Stimulated activated CD4-positive, alpha-beta T cell treated with anti-CD3 and anti-CD28 coated beads, Interleukin-4, amount 100 ng/mL, for 1 hour (primary cell): Measurements from ENCODE around the gene HSPA1B.
"Not testable (repeated sequence)": the region's sequence is repeated elsewhere in the genome, so short reads cannot be mapped to it uniquely, and the experiment has no call there.

ENCODE experiments used
- DNase-seq: peaks from one replicate; pipeline ENCODE4 v3.0.0-alpha.2; 2020

The HSPA1B gene

DNA sequence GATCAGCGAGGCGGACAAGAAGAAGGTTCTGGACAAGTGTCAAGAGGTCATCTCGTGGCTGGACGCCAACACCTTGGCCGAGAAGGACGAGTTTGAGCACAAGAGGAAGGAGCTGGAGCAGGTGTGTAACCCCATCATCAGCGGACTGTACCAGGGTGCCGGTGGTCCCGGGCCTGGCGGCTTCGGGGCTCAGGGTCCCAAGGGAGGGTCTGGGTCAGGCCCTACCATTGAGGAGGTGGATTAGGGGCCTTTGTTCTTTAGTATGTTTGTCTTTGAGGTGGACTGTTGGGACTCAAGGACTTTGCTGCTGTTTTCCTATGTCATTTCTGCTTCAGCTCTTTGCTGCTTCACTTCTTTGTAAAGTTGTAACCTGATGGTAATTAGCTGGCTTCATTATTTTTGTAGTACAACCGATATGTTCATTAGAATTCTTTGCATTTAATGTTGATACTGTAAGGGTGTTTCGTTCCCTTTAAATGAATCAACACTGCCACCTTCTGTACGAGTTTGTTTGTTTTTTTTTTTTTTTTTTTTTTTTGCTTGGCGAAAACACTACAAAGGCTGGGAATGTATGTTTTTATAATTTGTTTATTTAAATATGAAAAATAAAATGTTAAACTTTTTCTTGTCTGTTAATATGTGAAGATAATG lies 2.2 kb downstream of the HSPA1B start:
- DNase-seq = no peak

DNA sequence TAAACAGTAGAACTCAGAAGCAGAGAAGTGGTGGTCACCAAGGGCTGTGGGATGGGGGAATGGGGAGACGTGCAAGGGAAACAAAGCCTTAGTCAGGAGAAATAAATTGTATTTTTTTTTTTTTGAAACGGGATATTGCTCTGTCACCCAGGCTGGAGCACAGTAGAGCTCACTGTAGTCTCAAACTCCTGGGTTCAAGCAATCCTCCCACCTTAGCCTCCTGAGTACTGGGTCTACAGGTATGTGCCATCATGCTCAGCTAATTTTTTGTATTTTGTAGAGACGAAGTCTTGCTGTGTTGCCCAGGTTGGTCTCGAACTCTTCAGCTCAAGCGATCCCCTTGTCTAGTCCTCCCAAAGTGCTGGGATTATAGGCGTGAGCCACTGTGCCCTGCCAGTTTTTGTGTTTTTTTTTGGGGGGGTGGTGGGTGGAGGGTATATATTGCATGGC lies 3.4 kb downstream of the HSPA1B start:
- DNase-seq = no peak

DNA sequence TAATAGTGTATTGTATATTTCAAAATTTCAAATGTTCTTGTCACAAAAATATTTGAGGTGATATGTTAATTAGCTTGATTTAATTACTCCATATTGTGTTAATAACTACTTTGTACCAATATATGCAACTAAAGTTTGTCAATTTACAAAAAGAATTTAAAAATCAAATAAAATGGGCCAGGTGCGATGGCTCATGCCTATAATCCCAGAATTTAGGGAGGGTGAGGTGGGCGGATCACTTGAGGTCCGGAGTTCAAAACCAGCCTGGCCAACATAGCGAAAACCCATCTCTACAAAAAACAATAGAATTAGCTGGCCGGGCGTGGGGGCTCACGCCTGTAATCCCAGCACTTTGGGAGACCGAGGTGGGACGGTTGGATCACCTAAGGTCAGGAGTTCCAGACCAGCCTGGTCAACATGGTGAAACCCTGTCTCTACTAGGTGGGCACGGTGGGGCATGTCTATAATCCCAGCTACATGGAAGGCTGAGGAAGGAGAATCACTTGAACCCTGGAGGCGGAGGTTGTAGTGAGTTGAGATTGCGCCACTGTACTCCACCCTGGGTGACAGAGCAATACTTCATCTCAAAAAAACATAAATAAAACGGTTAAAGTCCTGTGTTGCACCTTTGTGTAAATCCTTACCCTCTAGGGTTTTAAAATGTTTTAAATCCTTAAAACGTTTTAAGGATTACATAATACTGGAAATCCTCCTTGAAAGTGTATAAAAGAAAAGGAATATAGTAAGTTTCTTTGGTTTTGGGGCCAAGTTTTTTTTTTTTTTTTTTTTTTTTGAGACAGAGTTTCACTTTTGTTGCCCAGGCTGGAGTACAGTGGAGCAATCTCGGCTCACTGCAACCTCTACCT lies 4.0 kb downstream of the HSPA1B start:
- DNase-seq = no peak

DNA sequence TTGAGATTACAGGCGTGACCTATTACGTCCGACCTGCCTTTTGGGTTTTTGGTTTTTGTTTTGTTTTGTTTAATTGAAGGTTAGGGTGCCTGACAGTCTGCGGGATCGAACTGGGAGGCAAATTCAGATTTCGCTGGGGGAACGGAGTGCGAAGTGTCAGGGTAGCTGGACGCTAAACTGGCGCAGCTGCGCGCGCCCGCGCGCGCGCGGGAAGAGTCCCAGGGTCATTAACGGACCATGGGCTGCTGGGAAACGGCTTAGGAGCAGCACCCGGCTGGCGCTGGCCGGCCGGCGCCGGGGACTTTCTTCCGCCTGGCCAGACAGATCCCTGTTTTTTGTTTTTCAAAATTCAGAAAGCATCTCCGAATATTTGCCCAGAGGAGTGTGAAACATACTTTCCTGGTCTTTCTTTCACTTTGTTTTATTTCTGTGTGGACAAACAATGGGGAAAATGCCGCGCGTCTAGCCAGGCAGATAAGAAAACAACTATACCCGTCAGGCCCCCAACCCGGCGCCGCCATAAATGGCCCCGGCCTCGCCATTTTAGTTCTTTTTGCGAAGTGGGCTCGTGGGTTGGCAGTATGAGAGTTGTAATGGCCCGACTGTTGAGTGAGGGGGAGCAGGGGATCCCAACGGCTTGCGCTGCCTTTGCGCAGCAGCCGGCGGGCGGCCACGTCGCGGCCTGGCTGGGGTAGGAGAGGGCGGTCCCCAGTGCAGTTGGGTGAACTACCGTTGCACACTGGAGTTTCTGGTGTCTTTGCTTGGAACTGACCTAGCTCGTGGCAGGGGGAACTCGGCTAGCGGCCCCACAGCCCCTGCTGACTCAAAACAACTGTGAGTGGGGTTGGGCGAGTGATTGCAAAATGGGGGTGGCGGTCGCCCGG lies 7.1 kb downstream of the HSPA1B start:
- peak; percentile 80 for DNase-seq

DNA sequence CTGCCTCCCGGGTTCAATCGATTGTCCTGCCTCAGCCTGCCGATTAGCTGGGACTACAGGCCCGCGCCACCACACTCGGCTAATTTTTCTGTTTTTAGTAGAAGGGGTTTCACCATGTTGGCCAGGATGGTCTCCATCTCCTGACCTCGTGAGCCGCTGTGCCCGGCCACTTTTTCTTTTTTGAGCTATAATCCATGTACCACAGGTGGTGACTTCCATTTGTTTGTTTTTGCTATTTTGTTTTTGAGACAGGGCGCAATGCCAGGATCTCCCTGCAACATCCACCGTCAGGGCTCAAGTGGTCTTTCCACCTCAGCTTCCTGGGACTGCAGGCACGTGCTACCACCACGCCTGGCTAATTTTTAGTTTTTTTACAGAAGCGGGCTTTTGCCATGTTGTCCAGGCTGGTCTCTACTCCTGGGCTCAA lies 8.5 kb downstream of the HSPA1B start:
- no peak for DNase-seq

DNA sequence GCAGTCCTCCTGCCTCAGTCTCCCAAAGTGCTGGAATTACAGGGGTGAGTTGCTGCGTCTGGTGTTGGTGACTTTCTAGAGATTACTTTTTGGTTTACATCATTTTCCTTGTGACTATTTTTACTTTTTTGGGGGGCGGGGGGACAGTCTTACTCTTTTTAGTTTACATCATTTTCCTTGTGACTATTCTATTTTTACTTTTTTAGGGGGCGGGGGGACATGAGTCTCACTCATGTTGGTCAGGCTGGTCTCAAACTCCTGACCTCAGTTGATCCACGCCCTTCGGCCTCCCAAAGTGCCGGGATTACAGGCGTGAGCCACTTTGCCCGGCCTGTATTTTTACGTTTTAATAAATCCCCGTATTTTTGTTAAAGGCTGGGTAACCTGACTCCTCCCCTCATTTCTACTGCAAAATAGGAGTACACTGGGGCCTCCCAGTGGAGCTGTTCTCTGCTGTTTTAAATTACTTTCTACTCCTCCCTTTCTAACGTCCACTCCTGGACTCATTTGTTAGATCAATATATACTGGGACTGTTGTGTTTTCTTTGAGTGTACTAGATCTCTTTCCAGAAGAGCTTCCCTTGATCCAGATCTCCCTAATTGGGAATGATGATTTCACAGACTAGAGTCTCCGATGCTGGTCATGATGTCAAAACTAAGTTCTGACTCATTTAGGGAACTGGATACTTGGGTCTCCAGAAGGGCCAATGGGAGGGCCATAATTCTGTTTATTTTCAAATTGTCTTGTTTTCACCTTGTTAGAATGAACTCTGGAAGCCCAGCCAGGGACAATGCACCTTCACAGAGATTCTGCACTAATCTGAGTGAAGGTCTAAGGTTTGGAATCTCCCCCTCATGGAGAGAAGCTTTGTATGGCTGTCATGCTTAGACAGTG lies 9.2 kb downstream of the HSPA1B start:
- DNase-seq = no peak

DNA sequence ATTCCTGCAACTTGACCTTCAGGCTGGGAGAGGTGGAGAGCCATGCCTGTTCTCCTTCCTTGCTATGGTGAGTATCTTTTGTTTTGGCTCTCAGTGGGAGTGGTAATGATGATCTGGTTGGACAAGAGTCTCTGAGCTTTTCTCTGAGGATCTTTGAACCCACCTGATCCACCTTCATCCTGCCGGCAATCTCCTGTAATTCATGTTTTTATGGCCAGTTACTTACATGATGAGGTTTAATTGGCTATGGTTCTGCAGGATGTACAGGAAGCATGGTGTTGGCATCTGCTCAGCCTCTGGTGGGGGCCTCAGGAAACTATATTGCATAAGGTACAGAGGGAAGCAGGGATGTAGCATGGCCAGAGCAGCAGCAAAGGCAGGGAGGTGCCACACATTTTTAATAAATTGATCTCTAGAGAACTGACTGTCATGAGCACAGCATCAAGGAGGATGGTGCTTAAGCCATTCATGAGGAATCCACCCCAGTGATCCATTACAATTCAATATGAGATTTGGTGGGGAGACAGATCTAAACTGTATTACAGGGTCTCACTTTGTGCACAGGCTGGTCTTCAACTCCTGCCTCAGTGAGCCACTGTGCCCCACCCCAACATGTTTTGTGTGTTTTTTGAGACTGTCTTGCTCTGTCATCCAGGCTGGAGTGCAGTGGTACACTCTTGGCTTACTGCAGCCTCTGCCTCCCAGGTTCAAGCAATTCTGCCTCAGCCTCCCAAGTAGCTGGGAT lies 10.0 kb downstream of the HSPA1B start:
- DNase-seq = no peak

DNA sequence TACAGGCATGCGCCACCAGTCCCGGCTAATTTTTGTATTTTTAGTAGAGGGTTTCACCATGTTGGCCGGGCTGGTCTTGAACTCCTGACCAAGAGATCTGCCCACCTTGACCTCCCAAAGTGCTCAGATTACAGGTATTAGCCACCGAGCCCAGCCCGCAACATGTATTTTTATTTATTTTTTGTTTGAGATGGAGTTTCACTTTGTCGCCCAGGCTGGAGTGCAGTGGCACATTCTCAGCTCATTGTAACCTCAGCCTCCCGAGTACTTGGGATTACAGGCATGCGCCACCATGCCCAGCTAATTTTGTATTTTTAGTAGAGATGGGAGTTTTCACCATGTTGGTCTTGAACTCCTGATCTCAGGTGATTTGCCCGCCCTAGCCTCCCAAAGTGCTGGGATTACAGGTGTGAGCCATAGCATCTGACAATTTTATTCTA lies 10.6 kb downstream of the HSPA1B start:
- not testable (repeated sequence) for DNase-seq

DNA sequence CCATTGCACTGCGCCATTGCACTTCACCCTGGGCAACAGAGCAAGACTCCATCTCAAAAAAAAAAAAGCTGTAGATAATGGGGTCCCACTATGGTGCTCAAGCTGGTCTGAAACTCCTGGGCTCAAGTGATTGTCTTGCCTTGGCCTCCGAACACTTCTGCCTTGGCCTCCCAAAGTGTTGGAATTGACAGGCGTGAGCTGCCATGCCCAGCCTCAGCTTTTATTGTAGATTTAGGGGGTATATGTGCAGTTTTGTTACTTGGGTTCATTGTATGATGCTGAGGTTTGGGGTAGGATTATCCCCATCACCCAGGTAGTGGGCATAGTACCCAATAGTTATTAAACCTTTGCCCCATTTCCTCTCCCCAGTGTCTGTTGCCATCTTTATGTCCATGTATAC lies 11.4 kb downstream of the HSPA1B start:
- no peak for DNase-seq

DNA sequence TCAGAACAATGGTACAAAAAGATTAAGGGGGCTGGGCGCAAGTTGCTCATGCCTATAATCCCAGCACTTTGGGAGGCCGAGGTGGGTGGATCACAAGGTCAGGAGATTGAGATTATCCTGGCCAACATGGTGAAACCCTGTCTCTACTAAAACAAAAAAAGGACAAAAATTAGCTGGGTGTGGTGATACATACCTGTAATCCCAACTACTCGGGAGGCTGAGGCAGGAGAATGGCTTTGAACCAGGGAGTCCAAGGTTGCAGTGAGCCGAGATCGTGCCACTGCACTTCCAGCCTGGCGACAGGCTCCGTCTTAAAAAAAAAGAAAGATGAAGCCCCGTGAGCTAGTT lies 12.2 kb downstream of the HSPA1B start:
- not testable (repeated sequence) for DNase-seq

DNA sequence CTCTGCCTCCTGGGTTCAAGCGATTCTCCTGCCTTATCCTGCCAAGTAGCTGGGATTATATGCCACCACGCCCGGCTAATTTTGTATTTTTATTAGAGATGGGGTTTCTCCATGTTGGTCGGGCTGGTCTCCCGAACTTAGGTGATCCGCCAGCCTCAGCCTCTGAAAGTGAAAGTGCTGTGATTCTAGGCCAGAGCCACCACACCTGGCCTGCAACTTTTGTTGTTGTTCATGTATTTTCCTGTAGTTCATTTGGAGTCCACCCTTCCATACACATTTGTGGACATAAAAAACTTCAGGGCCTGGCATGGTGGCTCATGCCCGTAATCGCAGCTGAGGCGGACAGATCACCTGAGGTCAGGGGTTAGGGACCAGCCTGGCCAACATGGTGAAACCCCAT lies 14.5 kb downstream of the HSPA1B start:
- no peak for DNase-seq

DNA sequence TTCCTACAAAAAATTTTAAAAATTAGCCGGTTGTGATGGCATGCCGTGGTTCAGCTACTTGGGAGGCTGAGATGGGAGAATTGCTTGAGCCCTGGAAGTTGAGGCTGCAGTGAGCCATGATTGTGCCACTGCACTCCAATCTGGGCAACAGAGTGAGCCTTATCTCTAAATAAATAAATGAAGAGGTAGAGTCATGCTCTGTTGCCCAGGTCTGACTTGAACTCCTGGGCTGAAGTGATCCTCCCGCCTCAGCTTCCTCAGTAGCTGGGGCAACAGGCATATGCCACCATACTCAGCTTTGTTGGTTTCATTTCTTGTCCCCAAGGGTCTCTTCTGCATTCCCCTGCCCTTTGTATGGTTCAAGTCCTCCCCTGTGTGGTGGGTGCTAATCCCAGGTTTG lies 17.0 kb downstream of the HSPA1B start:
- DNase-seq = no peak

DNA sequence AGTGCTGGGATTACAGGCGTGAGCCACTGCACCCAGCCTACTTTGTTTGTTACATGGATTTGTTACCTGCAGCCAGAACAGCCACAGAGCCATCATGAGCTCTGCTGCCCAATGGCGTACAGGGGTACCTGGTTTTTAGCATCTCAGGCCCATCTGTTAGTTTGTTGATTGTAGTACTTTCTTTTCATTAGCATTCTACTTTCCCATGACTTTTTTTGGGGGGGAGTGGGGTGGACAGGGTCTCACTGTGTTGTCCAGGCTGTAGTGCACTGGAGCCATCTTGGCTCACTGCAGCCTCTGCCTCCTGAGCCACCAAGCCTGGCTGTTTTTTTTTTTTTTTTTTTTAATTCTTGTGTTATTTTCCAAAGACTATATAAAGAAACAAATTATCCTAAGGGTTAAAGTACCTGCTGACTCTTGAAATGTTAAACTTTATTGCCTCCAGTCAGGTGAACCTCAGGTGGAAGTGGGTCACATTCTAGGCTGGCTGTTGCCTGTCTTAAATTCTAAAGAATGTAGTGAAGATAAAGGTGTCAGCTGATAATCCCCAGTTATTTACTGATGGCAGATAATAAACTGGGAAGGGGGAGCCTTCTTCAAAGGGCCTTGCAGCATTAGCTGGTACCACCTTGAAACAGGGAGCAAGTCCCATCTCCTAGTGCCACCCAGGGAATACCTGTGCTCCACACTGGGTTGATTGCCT lies 19.9 kb downstream of the HSPA1B start:
- no peak for DNase-seq

DNA sequence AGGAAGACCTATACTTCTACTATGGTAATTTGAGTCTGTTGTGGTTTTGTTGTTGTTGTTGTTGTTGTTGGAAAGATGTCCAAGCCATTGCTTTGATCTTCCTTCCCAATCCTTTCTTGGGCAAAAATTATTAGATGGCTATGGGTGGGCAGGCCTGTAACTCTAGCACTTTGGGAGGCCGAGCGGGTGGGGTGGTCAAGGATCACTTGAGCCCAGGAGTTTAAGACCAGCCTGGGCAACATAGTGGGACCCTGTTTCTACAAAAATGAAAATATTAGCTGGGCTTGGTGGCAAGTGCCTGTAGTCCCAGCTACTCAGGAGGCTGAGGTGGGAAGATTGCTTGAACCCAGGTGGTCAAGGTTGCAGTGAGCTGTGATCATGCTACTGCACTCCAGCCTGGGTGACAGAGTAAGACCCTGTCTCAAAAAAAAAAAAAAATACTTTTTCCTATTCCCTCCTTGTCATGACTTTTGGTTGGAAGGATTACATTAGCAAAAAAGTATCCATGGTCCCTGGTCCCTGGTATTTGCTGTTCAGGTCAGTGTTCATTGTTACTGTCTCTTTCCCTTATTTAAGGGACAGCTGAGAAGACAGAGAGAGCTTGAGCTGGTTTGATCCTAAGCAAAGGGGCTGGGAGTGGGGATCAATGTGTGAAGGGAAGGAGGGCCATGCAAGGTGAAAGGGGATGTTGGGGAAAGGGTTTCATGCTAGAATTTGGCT lies 23.4 kb downstream of the HSPA1B start:
- DNase-seq = no peak

DNA sequence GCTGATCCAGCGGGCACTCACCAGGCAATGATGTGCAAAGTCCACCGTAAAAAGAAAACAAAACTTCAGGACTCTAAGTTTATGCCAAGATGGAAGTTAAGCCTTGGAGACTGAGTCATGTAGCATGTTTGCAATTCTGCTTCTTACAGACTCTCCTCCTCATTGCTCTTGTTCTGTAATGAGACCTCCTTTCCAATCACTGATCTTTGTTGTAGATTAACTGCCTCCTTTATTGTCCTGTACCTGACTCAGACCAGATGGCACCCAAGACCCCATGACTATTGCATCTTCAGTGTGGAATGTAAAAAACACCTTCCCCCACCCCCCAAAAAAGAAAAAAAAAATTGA lies 23.9 kb downstream of the HSPA1B start:
- no peak for DNase-seq

DNA sequence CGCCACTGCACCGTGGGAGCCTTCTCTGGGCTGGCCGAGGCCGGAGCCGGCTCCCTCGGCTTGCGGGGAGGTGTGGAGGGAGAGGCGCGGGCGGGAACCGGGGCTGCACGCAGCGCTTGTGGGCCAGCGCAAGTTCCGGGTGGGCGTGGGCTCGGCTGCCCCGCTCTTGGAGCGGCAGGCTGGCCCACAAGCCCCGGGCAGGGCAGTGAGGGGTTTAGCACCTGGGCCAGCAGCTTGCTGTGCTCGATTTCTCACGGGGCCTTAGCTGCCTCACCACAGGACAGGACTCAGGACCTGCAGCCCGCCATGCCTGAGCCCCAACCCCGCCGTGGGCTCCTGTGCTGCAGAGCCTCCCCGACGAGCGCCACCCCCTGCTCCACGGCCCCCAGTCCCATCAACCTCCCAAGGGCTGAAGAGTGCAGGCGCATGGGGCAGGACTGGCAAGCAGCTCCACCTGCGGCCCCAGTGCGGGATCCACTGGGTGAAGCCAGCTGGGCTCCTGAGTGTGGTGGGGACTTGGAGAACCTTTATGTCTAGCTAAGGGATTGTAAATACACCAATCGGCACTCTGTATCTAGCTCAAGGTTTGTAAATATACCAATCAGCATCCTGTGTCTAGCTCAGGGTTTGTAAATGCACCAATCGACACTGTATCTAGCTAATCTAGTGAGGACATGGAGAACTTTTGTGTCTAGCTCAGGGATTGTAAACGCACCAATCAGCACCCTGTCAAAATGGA lies 24.6 kb downstream of the HSPA1B start:
- DNase-seq = not testable (repeated sequence)

DNA sequence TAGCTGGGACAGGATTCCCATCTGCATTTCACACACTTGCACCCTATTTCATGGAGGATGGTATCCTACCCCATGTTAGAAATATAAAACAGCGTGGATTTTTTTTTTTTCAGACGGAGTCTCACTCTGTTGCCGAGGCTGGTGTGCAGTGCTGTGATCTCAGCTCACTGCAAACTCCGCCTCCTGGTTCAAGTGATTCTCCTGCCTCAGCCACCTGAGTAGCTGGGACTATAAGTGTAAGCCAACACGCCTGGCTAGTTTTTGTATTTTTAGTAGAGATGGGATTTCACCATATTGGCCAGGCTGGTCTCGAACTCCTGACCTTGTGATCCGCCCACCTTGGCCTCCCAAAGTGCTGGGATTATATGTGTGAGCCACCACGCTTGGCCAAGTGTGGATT lies 30.2 kb downstream of the HSPA1B start:
- not testable (repeated sequence) for DNase-seq

DNA sequence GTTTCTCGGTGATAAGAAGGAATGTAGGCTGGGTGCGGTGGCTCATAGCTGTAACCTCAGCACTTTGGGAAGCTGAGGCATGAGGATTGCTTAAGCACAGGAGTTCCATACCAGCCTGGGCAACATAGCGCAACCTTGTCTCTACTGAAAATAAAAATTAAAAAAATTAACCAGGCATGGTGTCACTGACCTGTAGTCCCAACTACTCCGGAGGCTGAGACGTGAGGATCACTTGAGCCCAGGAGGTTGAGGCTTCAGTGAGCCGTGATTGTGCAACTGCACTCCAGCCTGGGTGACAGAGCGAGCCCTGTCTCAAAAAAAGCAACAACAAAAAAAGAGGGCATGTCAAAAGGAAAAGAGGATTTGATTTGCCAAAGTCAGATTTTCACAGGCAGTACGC lies 31.2 kb downstream of the HSPA1B start:
- DNase-seq = no peak

DNA sequence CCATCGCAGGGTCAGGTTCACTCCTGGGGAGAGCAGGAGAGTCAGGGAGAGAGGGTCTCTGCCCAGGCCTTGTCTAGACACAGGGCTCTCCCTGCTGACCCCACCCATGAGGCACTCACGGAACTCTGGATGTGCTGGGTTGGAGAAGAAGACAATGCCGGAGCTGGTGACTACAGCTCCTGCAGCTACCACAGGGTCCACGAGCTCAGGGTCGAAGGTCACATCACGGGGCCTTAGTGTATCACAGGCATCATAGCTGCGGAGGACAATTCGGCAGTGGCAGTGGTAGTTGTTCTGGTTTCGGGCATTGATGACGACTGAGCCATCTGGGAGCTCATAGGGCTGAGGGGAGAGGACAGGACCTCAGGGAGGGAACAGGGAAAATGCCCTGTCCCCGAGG lies 32.4 kb downstream of the HSPA1B start:
- no peak for DNase-seq

DNA sequence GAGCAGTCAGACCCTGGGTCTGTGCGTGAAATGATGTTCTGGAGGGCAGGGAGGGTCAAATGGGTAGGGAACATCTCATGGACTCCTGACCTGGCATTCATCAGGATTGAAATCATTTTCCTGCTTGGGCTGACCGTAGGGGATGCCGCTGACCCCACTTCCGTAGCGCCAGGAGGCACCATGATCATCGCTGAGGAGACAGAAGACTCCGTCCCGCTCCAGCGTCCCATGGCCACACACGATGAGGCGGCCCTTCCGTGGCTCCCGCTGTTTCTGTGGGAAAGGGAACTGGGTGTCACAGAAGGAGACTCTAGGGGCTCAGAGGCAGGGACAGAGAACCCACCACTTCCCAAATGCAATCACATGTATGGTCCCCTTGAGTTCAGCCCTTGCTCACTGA lies 32.8 kb downstream of the HSPA1B start:
- no peak for DNase-seq
